GM18873 (cell line): ENCODE results near the gene PRR33.

Source experiments
- ATAC-seq: cut with Tn5 transposase; IDR thresholded peaks from one replicate; pipeline ENCODE4 v1.9.1; 2021; ENCODE audit warnings: mild to moderate bottlenecking, moderate library complexity, moderate number of reproducible peaks; ENCODE audit not compliant: unreplicated experiment, low FRiP score

The PRR33 gene

GRCh38 chr11:1917523-1918435 is 26.1 kb upstream of the PRR33 start:
- ATAC-seq: no peak

DNA sequence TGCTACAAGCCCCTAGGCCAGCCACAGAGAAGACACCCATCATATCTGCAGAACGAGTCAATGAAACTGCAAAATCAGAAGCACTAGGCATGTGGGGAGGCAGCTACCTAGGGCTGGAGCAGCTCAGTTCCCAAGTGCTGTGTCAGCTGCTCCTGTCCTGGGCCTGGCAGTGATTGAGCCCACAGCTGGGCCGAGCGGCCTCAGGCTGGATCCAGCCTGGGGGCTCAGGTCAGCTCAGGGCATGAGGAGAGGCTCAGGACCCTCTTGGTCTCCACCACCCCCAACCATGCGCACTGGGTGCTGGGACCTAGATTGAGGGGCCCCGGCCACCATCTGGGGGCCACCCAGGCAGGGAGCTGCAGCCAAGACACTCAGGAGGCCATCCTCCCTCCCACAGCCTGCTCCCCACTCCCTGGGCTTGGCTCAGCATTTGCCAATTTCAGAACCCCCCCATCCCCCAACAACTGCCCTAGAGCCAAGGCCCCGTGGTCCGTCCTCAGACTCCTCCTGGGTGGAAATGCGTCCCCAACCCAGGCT is 25.4 kb upstream of the PRR33 start:
- no peak for ATAC-seq

DNA sequence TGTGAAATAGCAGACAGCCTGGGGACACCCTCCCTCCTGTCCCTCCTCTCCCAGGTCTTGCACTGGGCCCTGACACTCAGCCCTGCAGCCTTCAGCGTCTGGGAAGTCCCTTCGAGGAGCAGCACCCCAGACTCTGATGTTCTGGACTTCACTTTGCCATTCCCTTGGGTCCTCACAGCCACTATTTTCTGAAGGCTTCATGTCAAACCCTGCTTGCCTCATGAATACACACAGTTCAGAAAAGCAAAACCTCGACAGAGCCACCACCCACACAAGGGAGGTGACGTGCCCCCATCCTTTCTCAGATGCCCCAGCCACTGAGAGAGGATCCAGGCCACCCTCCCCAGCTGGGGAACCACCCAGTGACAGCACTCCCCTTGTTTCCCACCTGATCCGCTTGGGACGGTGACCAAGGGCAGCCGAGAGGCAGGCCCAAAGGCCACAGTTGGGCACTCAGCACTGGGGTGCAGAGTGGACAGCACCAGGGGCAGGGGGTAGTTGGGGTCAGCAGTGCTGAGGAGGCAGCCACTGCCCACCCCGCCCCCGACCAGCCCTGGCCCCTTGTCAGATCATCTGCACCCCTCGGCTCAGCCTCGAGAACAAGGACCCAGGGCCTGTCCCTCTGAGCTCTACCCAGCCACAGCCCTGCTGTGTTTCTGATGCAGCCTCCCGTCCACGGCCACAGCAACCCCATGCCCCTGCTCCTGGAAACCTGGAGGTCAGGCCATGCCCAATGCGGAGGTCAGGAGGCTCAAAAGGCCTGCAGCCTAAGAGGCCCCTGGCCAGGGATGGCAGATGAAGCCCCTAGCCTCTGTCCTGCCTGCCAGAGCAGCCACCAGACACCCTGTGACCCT is 24.7 kb upstream of the PRR33 start:
- ATAC-seq: no peak

GRCh38 chr11:1915795-1916131 is 24.1 kb upstream of the PRR33 start:
- no peak for ATAC-seq

DNA sequence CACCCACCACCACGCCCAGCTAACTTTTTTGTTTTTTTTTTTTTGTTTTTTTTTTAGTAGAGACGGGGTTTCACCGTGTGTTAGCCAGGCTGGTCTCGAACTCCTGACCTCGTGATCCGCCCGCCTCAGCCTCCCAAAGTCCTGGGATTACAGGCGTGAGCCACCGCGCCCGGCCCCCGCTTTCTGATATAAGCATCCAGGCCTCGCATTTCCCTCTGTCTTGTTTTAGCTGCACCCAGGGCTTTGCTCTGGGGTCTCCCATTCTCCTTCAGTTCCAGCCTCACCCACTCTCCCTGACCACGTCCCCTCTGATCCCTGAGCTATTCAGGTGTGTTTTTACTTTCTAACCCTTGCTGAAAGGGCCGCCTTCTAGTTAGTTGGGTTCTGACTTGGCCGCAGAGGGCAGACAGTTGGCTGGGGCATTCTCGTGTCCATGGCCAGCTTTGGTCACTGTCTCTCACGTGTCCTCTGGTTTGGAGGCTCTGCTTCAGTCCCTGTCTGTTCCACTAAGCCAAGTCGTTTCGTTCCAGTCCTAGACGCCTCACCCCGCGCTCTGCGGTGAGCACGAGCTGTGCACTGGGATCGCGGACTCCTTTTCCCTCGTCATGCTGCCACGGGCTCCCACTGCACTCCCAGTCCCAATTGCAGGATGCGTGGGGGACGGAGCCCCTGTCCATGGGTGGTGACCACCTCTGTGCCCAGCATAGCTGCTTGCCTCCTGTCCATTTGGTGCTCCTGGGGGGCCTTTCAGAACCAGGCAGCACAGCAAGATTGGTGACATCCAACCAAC is 21.8 kb upstream of the PRR33 start:
- ATAC-seq: no peak

DNA sequence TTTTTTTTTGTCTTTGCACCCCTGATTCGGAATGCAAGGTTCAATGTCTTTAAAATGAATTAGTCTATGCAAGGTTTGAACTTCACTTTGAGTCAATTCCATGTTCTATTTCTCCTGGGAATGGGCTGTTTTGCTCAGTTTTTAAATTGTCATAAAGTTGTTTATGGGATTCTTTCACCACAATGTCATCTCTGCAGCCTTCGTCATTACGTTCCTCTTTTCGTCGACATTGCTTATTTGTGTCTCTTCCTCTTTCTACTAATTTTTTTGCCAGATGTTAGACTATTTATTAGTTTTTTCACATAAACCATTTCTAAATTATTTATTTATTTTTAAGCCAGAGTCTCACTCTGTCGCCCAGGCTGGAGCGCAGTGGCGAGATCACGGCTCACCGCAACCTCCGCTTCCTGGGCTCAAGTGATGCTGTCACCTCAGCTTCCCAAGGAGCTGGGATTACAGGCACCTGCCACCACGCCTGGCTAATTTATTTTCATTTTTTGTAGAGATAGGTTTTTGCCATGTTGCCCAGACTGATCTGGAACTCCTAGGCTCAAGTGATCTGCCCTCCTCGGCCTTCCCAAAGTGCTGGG is 20.7 kb upstream of the PRR33 start:
- ATAC-seq: no peak

DNA sequence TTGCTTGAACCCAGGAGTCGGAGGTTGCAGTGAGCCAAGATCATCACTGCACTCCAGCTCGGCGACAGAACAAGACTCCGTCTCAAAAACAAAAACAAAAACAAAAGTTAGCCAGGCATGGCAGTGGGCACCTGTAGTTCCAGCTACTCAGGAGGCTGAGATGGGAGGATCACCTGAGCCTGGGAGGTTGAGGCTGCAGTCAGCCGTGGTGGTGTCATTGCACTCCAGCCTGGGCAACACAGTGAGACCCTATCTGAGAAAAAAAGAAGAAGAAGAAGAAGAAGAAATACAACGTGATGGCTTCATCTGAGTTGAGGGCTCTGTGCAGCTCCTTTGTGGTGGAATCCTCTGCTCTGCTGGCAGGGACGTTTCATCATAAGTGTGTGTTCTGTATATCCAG is 17.8 kb upstream of the PRR33 start:
- ATAC-seq: no peak

DNA sequence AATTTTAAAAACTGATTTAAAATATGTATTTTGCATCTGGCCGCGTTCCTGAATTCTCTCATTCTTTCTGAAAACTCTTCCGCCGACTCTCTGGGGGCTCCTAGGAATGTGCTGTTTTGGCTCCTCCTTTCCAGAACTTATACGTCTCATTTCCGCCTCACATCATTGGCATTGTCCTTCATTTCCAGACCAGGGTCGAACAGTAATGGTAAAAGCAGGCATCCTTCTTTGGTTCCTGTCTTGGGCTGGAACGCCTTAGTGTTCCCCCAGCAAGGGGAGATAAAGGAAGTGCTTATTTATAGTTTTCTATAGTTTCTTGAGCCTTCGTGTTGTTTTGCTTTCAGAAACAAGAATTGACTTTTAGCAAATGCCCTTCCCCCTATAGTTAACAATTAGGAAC is 16.9 kb upstream of the PRR33 start:
- ATAC-seq: no peak

DNA sequence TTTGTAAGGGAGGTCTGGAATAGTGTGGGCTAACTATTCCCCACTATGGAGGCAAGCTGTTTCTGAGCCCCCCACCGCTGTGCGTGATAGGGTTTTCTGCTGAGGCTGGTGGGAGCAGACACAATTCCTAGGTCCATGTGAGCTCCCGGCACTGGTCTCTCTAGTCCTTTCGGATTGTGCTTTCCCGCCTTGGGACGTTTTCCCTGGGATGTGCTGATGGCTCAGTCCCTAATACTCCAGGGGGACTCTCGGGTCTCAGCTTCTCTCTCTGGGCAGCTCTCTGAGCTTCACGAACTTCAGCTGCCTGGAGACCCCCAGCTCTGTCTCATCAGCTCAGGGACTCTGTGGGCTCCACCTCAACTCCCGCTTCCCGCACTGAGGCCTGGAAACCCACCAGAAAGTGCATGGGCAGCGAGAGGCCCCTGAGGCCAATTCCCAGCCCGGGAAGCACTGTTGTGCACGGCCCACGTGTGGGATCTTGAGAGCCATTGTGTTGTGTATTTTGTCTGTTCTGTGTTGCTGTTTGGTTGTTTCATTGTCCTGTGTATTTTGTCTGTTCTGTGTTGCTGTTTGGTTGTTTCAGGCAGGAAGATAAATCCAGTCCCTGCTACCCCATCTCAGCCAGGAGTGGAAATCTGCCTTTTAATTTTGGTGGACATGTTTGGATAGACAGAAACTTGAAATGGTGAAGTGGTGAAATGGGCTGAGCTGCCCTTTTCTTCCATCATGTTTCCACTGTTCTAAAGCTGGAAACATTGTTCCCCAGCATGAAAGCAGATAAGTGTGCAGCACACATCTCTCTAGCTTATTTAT is 15.1 kb upstream of the PRR33 start:
- ATAC-seq: no peak

- ATAC-seq: no peak
These were observed 14.5 kb upstream of the PRR33 start for GRCh38 chr11:1906181-1906580.

- ATAC-seq: no peak
These were observed 8.0 kb upstream of the PRR33 start for GRCh38 chr11:1899686-1900085.

GRCh38 chr11:1899090-1899489 is 7.4 kb upstream of the PRR33 start:
- ATAC-seq: no peak

GRCh38 chr11:1896923-1897322 is 5.2 kb upstream of the PRR33 start:
- ATAC-seq: no peak

- no peak for ATAC-seq
These were observed 4.8 kb upstream of the PRR33 start for GRCh38 chr11:1896468-1896867.

DNA sequence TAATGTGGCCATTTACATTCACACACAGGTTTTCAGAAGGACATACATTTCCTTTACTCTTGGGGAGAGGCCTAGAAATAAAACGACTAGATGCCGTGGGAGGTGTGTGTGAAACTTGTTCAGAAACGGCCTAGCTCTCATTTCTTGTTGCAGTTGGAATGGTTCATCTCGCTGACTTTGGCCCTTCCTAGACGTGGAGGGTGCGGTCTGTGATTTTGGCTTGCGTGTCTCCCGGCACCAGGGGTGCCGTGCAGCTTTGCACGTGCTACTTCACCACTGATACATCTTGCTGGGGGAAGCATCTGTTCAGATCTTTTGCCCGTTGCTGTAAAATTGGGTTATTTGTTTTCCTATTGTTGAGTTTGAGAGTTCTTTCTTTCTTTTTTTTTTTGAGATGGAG is 3.1 kb upstream of the PRR33 start:
- ATAC-seq: no peak

GRCh38 chr11:1893581-1894359 is 2.1 kb upstream of the PRR33 start:
- no peak for ATAC-seq

DNA sequence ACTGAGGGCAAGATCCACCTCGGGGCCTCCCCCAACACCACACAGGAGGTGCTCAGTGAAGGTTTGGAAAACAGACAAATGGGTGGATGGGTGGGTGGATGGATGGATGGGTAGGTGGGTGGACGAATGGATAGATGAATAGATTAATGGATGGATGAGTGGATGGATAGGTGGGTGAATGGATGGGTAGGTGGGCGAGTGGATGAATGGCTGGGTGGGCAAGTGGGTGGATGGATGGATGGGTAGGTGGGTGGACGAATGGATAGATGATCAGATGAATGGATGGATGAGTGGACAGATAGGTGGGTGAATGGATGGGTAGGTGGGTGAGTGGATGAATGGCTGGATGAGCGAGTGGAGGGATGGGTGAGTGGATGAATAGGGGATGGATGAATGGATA is 863 bp upstream of the PRR33 start:
- no peak for ATAC-seq

DNA sequence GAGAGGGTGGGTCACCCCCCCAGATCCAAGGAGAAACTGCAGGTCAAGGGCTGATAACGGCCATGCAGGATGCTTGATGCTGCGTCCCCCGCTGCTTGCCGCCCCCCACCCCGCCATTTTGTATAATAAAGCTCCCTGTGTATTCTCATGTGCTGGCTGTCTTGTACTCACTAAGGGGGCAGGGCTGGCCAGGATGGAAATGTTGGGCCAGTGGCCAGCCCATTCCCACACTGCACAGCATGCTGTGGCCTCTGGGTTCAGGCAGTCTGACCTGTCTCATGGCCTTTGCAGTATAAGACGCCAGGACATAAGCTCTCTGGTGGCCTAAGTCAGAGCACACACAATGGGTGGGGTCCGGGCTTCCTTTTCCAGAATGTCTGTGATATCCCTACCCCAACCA is 421 bp upstream of the PRR33 start:
- ATAC-seq: no peak
